ENCODE data around the gene DAND5. TPM values are rescaled to one million over a fixed set of nuclear protein-coding genes. Genes with fewer than 3 reads are reported as not detected.

Gene DAND5
- total and polyA plus RNA-seq, 9 of the 15 experiments (the other 6 are each of a cell fraction or from before 2014, with no cell fraction given) = 0.22 to 0.83 (median 0.60) TPM

GRCh38 chr19:13010992-13011652 is 41.7 kb downstream of the DAND5 start:
- Histone ChIP-seq H3K9me3 (replicated peaks; ENCODE audit: control insufficient read depth, insufficient read depth, low read depth, low read length) (no peaks in the 10 kb centered on the region), H3K79me2 (ENCODE audit: control insufficient read depth, insufficient read depth, low read length) (peaks cover 41% of the 10 kb centered on the region), H2AFZ (ENCODE audit: low read depth, low read length) (no peak overlapping the region), H3K4me3 (no peak overlapping the region), H3K27me3 (ENCODE audit: control insufficient read depth in 2 of 2, insufficient read depth in 2 of 2, low read length in 2 of 2) (no peaks in the 10 kb centered on the region), H4K20me1 (replicated peaks; ENCODE audit: control insufficient read depth, insufficient read depth, low read length) (no peaks in the 10 kb centered on the region), H3K36me3 (ENCODE audit: control insufficient read depth, insufficient read depth, low read length) (no peaks in the 10 kb centered on the region; the same call in 1 of the 3 replicates), H3K4me1 (replicated peaks in 1 of 2; ENCODE audit: control insufficient read depth in 2 of 2, insufficient read depth in 2 of 2, low read length in 2 of 2) (peaks cover 16 to 77% of the 10 kb centered on the region in 2 experiments), H3K4me2 (ENCODE audit: insufficient read depth, low read length) (no peak overlapping the region), H3K27ac (ENCODE audit: extremely low read depth, low read depth, low read length) (no peak overlapping the region), H3K9me1 (ENCODE audit: control insufficient read depth, insufficient read depth, low read length) (no peaks in the 10 kb centered on the region), H3K9ac (ENCODE audit: insufficient read depth in 1 of 2, low read depth in 2 of 2, low read length in 2 of 2) (no peak overlapping the region)
- FAIRE-seq (no peak), ATAC-seq (no peak), DNase-seq (ENCODE audit: extremely low read depth in 1 of 4, low spot score in 3 of 4) (peak in 1 of 4 experiments; percentile 16)
- WGBS (ENCODE audit: insufficient coverage, low coverage, missing lambda C conversion rate) = 87% methylated on average over 17 of the region's 39 CpGs
- CTCF ChIA-PET (ENCODE audit: low intra/inter-chr PET ratio) = no interaction called here
- in situ Hi-C loops (cut with MboI) (no loop called here), intact Hi-C loops (cut with micrococcal nuclease) (no loop called here)
- POLR2A ChIA-PET = no interaction called here
- no TSS peak for BruUV-seq (replicated peaks)
- TF ChIP-seq POLR2G (IDR thresholded peaks at IDR 0.05; ENCODE audit: low read depth, low read length) (0 out of 2 replicates have a peak, but pooled peaks have one; percentile 4), EP400 (IDR thresholded peaks at IDR 0.05) (no peak)

- H3K4me3 ChIP-seq = no peak overlapping the region
- no peak overlapping the region for H3K27ac ChIP-seq (ENCODE audit: extremely low read depth, low read depth, low read length)
- no peak overlapping the region for H3K4me2 ChIP-seq (ENCODE audit: insufficient read depth, low read length)
- no peaks in the 10 kb centered on the region for H4K20me1 ChIP-seq (replicated peaks; ENCODE audit: control insufficient read depth, insufficient read depth, low read length)
- H3K36me3 ChIP-seq (ENCODE audit: control insufficient read depth, insufficient read depth, low read length) = no peaks in the 10 kb centered on the region; the same call in 1 of the 3 replicates
- H3K9ac ChIP-seq (ENCODE audit: insufficient read depth in 1 of 2, low read depth in 2 of 2, low read length in 2 of 2) = no peak overlapping the region
- no peak for FAIRE-seq
- CTCF ChIA-PET (ENCODE audit: low intra/inter-chr PET ratio) = no interaction called here
- 97% methylated on average over 49 of the region's 54 CpGs for WGBS (ENCODE audit: insufficient coverage, low coverage, missing lambda C conversion rate)
- peak in 1 of 4 experiments; percentile 15 for DNase-seq (ENCODE audit: extremely low read depth in 1 of 4, low spot score in 3 of 4)
- POLR2A ChIA-PET = no interaction called here
- H2AFZ ChIP-seq (ENCODE audit: low read depth, low read length) = no peak overlapping the region
- H3K79me2 ChIP-seq (ENCODE audit: control insufficient read depth, insufficient read depth, low read length) = peaks cover 45% of the 10 kb centered on the region
- H3K4me1 ChIP-seq (replicated peaks in 1 of 2; ENCODE audit: control insufficient read depth in 2 of 2, insufficient read depth in 2 of 2, low read length in 2 of 2) = peaks cover 23 to 75% of the 10 kb centered on the region in 2 experiments
- in situ Hi-C loops (cut with MboI) (no loop called here), intact Hi-C loops (cut with micrococcal nuclease) (no loop called here)
- no peaks in the 10 kb centered on the region for H3K9me1 ChIP-seq (ENCODE audit: control insufficient read depth, insufficient read depth, low read length)
- H3K9me3 ChIP-seq (replicated peaks; ENCODE audit: control insufficient read depth, insufficient read depth, low read depth, low read length) = no peaks in the 10 kb centered on the region
- no peaks in the 10 kb centered on the region for H3K27me3 ChIP-seq (ENCODE audit: control insufficient read depth in 2 of 2, insufficient read depth in 2 of 2, low read length in 2 of 2)
- ATAC-seq = no peak
- no TSS peak for BruUV-seq (replicated peaks)
- no peak for TF ChIP-seq PPARD (CRISPR knock-in tag; IDR thresholded peaks at IDR 0.05)
- TF ChIP-seq HEY1 (CRISPR knock-in tag; IDR thresholded peaks at IDR 0.05; ENCODE audit: borderline replicate concordance) = no peak
- TF ChIP-seq EGR1 (conservative IDR thresholded peaks at IDR 0.05) = no peak
- TF ChIP-seq ZBTB7A (IDR thresholded peaks at IDR 0.05; ENCODE audit: borderline replicate concordance, control insufficient read depth, low read depth, low read length) = peak; percentile 20; the same call in 1 of the 2 replicates
- TF ChIP-seq TGIF2 (CRISPR knock-in tag; IDR thresholded peaks at IDR 0.05) = no peak
- TF ChIP-seq POLR2G (IDR thresholded peaks at IDR 0.05; ENCODE audit: low read depth, low read length) = 0 out of 2 replicates have a peak, but pooled peaks have one; percentile 18
- TF ChIP-seq ZNF354B (CRISPR knock-in tag; IDR thresholded peaks at IDR 0.05) = no peak
Observed at GRCh38 chr19:13011653-13012389, 42.4 kb downstream of the DAND5 start.

Measured in K562 (cell line).